SK-N-DZ (cell line): ENCODE results near the gene TECR.
"Not testable (repeated sequence)": the region's sequence is repeated elsewhere in the genome, so short reads cannot be mapped to it uniquely, and the experiment has no call there.

Source experiments
- DNase-seq: peaks from one replicate; pipeline ENCODE4 v3.0.0-alpha.2; 2015; ENCODE audit warnings: low spot score

The TECR gene

GRCh38 chr19:14560776-14561108 is 31.3 kb downstream of the TECR start:
- no peak for DNase-seq

GRCh38 chr19:14561249-14561648 is 31.9 kb downstream of the TECR start:
- no peak for DNase-seq

GRCh38 chr19:14561847-14562351 is 32.5 kb downstream of the TECR start:
- DNase-seq = no peak

GRCh38 chr19:14562660-14563589 is 33.5 kb downstream of the TECR start:
- DNase-seq = no peak

- DNase-seq = no peak
Measured at GRCh38 chr19:14563590-14563926, 34.2 kb downstream of the TECR start.

GRCh38 chr19:14563989-14564651 is 34.7 kb downstream of the TECR start:
- DNase-seq = no peak

GRCh38 chr19:14564652-14565297 is 35.4 kb downstream of the TECR start:
- DNase-seq = not testable (repeated sequence)

GRCh38 chr19:14565298-14565679 is 35.9 kb downstream of the TECR start:
- no peak for DNase-seq

GRCh38 chr19:14565765-14566711 is 36.6 kb downstream of the TECR start:
- DNase-seq = no peak

- no peak for DNase-seq
Measured at GRCh38 chr19:14566712-14567077, 37.3 kb downstream of the TECR start.

GRCh38 chr19:14567079-14567478 is 37.7 kb downstream of the TECR start:
- DNase-seq = no peak

GRCh38 chr19:14570864-14571527 is 41.6 kb downstream of the TECR start:
- DNase-seq = no peak

GRCh38 chr19:14571695-14572490 is 42.5 kb downstream of the TECR start, which contains the start of gene NDUFB7:
Gene NDUFB7, minus strand, starts transcription at chr19:14572066. Its CDS starts 66 bp downstream, at chr19:14572000.
- peak; percentile 93 for DNase-seq

- DNase-seq = no peak
Measured at GRCh38 chr19:14575428-14575980, 46.1 kb downstream of the TECR start.

- no peak for DNase-seq
Measured at GRCh38 chr19:14576363-14576762, 47.0 kb downstream of the TECR start.

GRCh38 chr19:14577264-14577663 is 47.9 kb downstream of the TECR start:
- DNase-seq = no peak

GRCh38 chr19:14577885-14578427 is 48.6 kb downstream of the TECR start:
- DNase-seq = peak; percentile 31

- DNase-seq = no peak
Measured at GRCh38 chr19:14580623-14581237, 51.3 kb downstream of the TECR start.

- no peak for DNase-seq
Measured at GRCh38 chr19:14582894-14583340, 53.5 kb downstream of the TECR start, which contains the start of gene CLEC17A. Gene CLEC17A, plus strand, starts transcription at chr19:14583084. Its CDS starts 77 bp downstream, at chr19:14583161.
